ENCODE data around the gene TRIM59.

The TRIM59 gene

GRCh38 chr3:160480931-160481330 is 31.3 kb upstream of the TRIM59 start:
- Histone ChIP-seq H3K4me1 (ENCODE audit: insufficient read depth, low read length, poor library complexity, severe bottlenecking) (no peaks in the 10 kb centered on the region), H3K79me2 (ENCODE audit: insufficient read depth, low read length) (no peaks in the 10 kb centered on the region), H4K20me1 (ENCODE audit: insufficient read depth, low read length, poor library complexity, severe bottlenecking) (no peaks in the 10 kb centered on the region), H3K9me3 (ENCODE audit: insufficient read depth, low read depth, low read length) (no peaks in the 10 kb centered on the region), H3K36me3 (ENCODE audit: insufficient read depth, low read length) (no peaks in the 10 kb centered on the region), H3F3A (ENCODE audit: low read depth) (no peaks in the 10 kb centered on the region), H2AFZ (ENCODE audit: low read length) (no peak overlapping the region), H3K4me2 (ENCODE audit: low read depth, low read length, poor library complexity, severe bottlenecking) (no peak overlapping the region), H3K9me2 (replicated peaks; ENCODE audit: low read depth, low read length) (no peaks in the 10 kb centered on the region), H3K4me3 (ENCODE audit: low read length, poor library complexity, severe bottlenecking) (no peak overlapping the region), H3K9ac (ENCODE audit: low read depth, low read length, poor library complexity, severe bottlenecking) (no peak overlapping the region), H3K27me3 (ENCODE audit: insufficient read depth, low read length, poor library complexity, severe bottlenecking) (no peaks in the 10 kb centered on the region)
- TF ChIP-seq EZH2phosphoT487 (IDR thresholded peaks at IDR 0.05; ENCODE audit: borderline replicate concordance) (no peak), CTCF (conservative IDR thresholded peaks at IDR 0.05; ENCODE audit: low read length) (no peak)

- no peaks in the 10 kb centered on the region for H3F3A ChIP-seq (ENCODE audit: low read depth)
- no peaks in the 10 kb centered on the region for H3K9me2 ChIP-seq (replicated peaks; ENCODE audit: low read depth, low read length)
- H3K79me2 ChIP-seq (ENCODE audit: insufficient read depth, low read length): no peaks in the 10 kb centered on the region
- TF ChIP-seq EZH2phosphoT487 (IDR thresholded peaks at IDR 0.05; ENCODE audit: borderline replicate concordance) (no peak), CTCF (conservative IDR thresholded peaks at IDR 0.05; ENCODE audit: low read length) (no peak)
- no peak overlapping the region for H3K9ac ChIP-seq (ENCODE audit: low read depth, low read length, poor library complexity, severe bottlenecking)
- H4K20me1 ChIP-seq (ENCODE audit: insufficient read depth, low read length, poor library complexity, severe bottlenecking): no peaks in the 10 kb centered on the region
- no peaks in the 10 kb centered on the region for H3K9me3 ChIP-seq (ENCODE audit: insufficient read depth, low read depth, low read length)
- no peaks in the 10 kb centered on the region for H3K4me1 ChIP-seq (ENCODE audit: insufficient read depth, low read length, poor library complexity, severe bottlenecking)
- H3K4me3 ChIP-seq (ENCODE audit: low read length, poor library complexity, severe bottlenecking): no peak overlapping the region
- H2AFZ ChIP-seq (ENCODE audit: low read length): no peak overlapping the region
- H3K4me2 ChIP-seq (ENCODE audit: low read depth, low read length, poor library complexity, severe bottlenecking): no peak overlapping the region
- no peaks in the 10 kb centered on the region for H3K36me3 ChIP-seq (ENCODE audit: insufficient read depth, low read length)
- no peaks in the 10 kb centered on the region for H3K27me3 ChIP-seq (ENCODE audit: insufficient read depth, low read length, poor library complexity, severe bottlenecking)
These were observed 29.8 kb upstream of the TRIM59 start for GRCh38 chr3:160479376-160479775.

- H3K36me3 ChIP-seq (ENCODE audit: insufficient read depth, low read length): no peaks in the 10 kb centered on the region
- H3K4me1 ChIP-seq (ENCODE audit: insufficient read depth, low read length, poor library complexity, severe bottlenecking): no peaks in the 10 kb centered on the region
- H3K4me2 ChIP-seq (ENCODE audit: low read depth, low read length, poor library complexity, severe bottlenecking): no peak overlapping the region
- no peaks in the 10 kb centered on the region for H4K20me1 ChIP-seq (ENCODE audit: insufficient read depth, low read length, poor library complexity, severe bottlenecking)
- no peak overlapping the region for H3K9ac ChIP-seq (ENCODE audit: low read depth, low read length, poor library complexity, severe bottlenecking)
- H2AFZ ChIP-seq (ENCODE audit: low read length): no peak overlapping the region
- no peaks in the 10 kb centered on the region for H3K27me3 ChIP-seq (ENCODE audit: insufficient read depth, low read length, poor library complexity, severe bottlenecking)
- H3K9me3 ChIP-seq (ENCODE audit: insufficient read depth, low read depth, low read length): no peaks in the 10 kb centered on the region
- no peaks in the 10 kb centered on the region for H3F3A ChIP-seq (ENCODE audit: low read depth)
- no peaks in the 10 kb centered on the region for H3K9me2 ChIP-seq (replicated peaks; ENCODE audit: low read depth, low read length)
- no peak overlapping the region for H3K4me3 ChIP-seq (ENCODE audit: low read length, poor library complexity, severe bottlenecking)
- no peaks in the 10 kb centered on the region for H3K79me2 ChIP-seq (ENCODE audit: insufficient read depth, low read length)
- TF ChIP-seq EZH2phosphoT487 (IDR thresholded peaks at IDR 0.05; ENCODE audit: borderline replicate concordance): no peak
- no peak for TF ChIP-seq CTCF (conservative IDR thresholded peaks at IDR 0.05; ENCODE audit: low read length)
These were observed 28.8 kb upstream of the TRIM59 start for GRCh38 chr3:160478338-160478737.
